ENCODE measurements around the gene BMPR1A. TPM values are rescaled to one million over a fixed set of nuclear protein-coding genes. Genes with fewer than 3 reads are reported as not detected.

BMPR1A gene
- total and polyA plus RNA-seq, 8 donors, result 5.8 to 104 (median 19.9) TPM

DNA sequence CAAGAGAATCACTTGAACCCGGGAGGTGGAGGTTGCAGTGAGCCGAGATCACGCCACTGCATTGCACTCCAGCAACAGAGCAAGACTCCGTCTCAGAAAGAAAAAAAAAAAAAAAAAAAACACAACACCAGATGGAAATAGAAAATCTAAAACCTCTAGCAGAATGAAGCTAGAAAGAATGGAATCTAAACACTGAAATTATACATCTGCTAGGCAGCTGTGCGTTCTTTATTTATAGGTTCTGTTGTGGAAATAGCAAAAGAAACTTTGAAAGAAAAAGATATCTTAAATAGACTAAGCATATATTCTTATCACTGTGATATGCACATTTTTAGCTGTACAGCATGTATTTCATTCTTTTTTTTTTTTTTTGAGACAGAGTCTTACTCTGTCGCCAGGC is 17.1 kb downstream of the BMPR1A start:
- H3K4me3 ChIP-seq, result no peak overlapping the region
- no peaks in the 10 kb centered on the region for H3K9me3 ChIP-seq
- intact Hi-C loops (cut with DNase I; ENCODE audit: low total_unique reads), result no loop called here
- H3K27ac ChIP-seq, result no peak overlapping the region
- no peaks in the 10 kb centered on the region for H3K36me3 ChIP-seq
- H3K4me1 ChIP-seq, result peaks cover 6 to 82% (median 54%) of the 10 kb centered on the region in 4 donors
- TF ChIP-seq POLR2A (IDR thresholded peaks at IDR 0.05) (no peak), POLR2AphosphoS5 (IDR thresholded peaks at IDR 0.05) (no peak), CTCF (IDR thresholded peaks at IDR 0.05) (no peak), EP300 (IDR thresholded peaks at IDR 0.05) (no peak)
- peak in 1 of 2 donors; percentile 45 for DNase-seq
- WGBS, 5 donors, result 67 to 70% (median 69%) methylated on average over 6 of the region's 6 CpGs
- no peaks in the 10 kb centered on the region for H3K27me3 ChIP-seq

DNA sequence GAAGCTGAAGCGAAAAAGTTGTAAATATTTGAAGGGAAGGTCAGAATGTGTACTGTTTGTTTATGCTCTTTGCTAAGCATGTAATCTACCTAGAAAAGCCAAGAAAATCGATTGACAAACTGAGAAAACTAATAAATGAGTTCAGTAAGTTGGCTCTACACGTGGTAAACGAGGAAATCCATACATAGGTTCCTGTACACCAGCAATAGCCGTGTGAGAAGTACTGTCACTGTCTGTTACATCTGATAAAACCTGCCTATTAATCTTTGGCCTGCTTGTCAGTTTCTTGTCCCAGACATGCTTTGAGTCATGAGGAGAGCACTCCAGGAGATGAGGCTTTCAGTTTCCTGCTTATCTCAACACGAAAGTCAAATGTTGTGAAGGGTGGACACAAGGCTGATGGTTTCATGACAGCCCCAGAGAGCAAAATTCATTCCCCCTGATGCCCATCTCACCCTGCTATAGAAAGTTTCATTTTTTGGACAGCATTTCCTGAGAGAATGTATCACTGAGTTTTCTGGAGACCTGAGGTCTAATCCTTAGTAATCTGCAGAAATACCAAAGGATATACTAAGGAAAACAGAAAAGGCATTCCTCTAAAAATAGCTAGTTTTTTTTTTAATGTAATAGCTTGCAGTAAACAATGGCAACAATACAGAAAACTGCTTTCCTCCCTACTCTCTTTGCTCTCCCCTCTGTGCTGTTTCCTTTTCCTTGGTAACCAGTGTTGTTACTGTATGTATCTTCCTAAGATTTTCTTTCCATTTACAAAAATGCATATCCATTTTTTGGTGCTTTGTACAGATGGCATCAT is 18.8 kb downstream of the BMPR1A start:
- H3K9me3 ChIP-seq, result no peaks in the 10 kb centered on the region
- intact Hi-C loops (cut with DNase I; ENCODE audit: low total_unique reads), result no loop called here
- H3K36me3 ChIP-seq, result no peaks in the 10 kb centered on the region
- TF ChIP-seq CTCF (IDR thresholded peaks at IDR 0.05) (no peak), EP300 (IDR thresholded peaks at IDR 0.05) (no peak), POLR2AphosphoS5 (IDR thresholded peaks at IDR 0.05) (no peak), POLR2A (IDR thresholded peaks at IDR 0.05) (no peak)
- 25 to 31% (median 27%) methylated on average over 6 of the region's 6 CpGs for WGBS, 5 donors
- H3K4me1 ChIP-seq, result peaks cover 11 to 77% (median 43%) of the 10 kb centered on the region in 4 donors
- H3K27ac ChIP-seq, result peak overlapping the region in 2 of 5 donors; percentile 27 to 52
- no peaks in the 10 kb centered on the region for H3K27me3 ChIP-seq
- no peak for DNase-seq
- H3K4me3 ChIP-seq, result no peak overlapping the region

- H3K4me1 ChIP-seq, result peaks cover 7 to 74% (median 41%) of the 10 kb centered on the region in 4 donors
- peak overlapping the region in 1 of 5 donors; percentile 52 for H3K27ac ChIP-seq
- intact Hi-C loops (cut with DNase I; ENCODE audit: low total_unique reads), result no loop called here
- H3K4me3 ChIP-seq, result no peak overlapping the region
- DNase-seq, result no peak
- H3K36me3 ChIP-seq, result no peaks in the 10 kb centered on the region
- no peaks in the 10 kb centered on the region for H3K27me3 ChIP-seq
- no peaks in the 10 kb centered on the region for H3K9me3 ChIP-seq
- TF ChIP-seq POLR2A (IDR thresholded peaks at IDR 0.05) (no peak), POLR2AphosphoS5 (IDR thresholded peaks at IDR 0.05) (no peak), CTCF (IDR thresholded peaks at IDR 0.05) (no peak), EP300 (IDR thresholded peaks at IDR 0.05) (no peak)
- WGBS, 5 donors, result 71 to 89% (median 79%) methylated on average over 3 of the region's 3 CpGs
These were observed 19.4 kb downstream of the BMPR1A start for GRCh38 chr10:86775870-86776180.

- intact Hi-C loops (cut with DNase I; ENCODE audit: low total_unique reads), result no loop called here
- peaks cover 7 to 65% (median 31%) of the 10 kb centered on the region in 4 donors for H3K4me1 ChIP-seq
These were observed 23.0 kb downstream of the BMPR1A start for GRCh38 chr10:86779220-86780017.

More at GRCh38 chr10:86779220-86780017, 23.0 kb downstream of the BMPR1A start:
- Histone ChIP-seq H3K9me3 (no peaks in the 10 kb centered on the region), H3K27ac (peak overlapping the region in 2 of 5 donors; percentile 8 to 34), H3K36me3 (no peaks in the 10 kb centered on the region), H3K27me3 (no peaks in the 10 kb centered on the region), H3K4me3 (no peak overlapping the region)
- no peak for DNase-seq
- TF ChIP-seq POLR2AphosphoS5 (IDR thresholded peaks at IDR 0.05) (no peak), EP300 (IDR thresholded peaks at IDR 0.05) (no peak), POLR2A (IDR thresholded peaks at IDR 0.05) (no peak), CTCF (IDR thresholded peaks at IDR 0.05) (no peak)
- 53 to 64% (median 59%) methylated on average over 5 of the region's 5 CpGs for WGBS, 5 donors
